HG02970 (cell line): ENCODE measurements around the gene PEAK1.
A peak's percentile ranks its signal among the peaks of the same experiment; 100 is the strongest.
"Not testable (repeated sequence)": the region's sequence is repeated elsewhere in the genome, so short reads cannot be mapped to it uniquely, and the experiment has no call there.

Experiments used
- ATAC-seq: cut with Tn5 transposase; IDR thresholded peaks from one replicate; pipeline ENCODE4 v1.9.1; 2021; ENCODE audit warnings: mild to moderate bottlenecking, moderate library complexity, moderate number of reproducible peaks; ENCODE audit not compliant: unreplicated experiment, low FRiP score

PEAK1 gene

DNA sequence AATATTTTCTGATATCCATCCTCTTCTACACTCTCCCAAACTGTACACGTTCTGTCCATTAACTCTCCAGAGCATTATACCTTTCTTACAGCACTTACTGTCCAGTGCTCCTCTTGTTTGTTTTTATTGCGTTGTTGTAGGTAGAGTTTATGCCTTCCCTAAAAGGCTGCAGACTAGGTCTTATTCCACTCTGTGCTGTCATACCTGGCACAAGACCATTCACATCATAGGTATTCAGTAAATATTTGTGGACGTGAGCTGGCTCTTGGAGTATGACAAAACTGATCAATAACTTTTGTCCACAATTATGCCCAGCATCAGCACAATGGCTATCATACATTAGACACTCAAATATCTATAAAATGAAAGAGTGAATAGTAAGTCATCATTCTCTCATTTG is 5.2 kb upstream of the PEAK1 start:
- no peak for ATAC-seq

DNA sequence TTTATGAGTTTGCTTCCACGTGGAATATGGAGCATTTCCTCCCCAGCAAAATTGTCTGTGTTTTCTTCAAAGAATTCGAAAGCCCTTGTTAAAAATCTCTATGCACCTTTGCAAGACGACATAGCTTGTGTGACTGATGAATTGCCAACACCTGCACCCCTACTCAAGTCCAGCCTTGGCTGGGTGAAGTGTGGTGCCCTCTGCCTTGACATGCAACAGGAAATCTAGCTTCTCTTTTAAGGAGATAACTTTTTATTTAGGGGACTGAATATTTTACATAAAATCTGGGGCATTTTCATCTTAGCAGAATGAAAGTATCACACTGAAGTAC is 1.4 kb upstream of the PEAK1 start:
- ATAC-seq: no peak

DNA sequence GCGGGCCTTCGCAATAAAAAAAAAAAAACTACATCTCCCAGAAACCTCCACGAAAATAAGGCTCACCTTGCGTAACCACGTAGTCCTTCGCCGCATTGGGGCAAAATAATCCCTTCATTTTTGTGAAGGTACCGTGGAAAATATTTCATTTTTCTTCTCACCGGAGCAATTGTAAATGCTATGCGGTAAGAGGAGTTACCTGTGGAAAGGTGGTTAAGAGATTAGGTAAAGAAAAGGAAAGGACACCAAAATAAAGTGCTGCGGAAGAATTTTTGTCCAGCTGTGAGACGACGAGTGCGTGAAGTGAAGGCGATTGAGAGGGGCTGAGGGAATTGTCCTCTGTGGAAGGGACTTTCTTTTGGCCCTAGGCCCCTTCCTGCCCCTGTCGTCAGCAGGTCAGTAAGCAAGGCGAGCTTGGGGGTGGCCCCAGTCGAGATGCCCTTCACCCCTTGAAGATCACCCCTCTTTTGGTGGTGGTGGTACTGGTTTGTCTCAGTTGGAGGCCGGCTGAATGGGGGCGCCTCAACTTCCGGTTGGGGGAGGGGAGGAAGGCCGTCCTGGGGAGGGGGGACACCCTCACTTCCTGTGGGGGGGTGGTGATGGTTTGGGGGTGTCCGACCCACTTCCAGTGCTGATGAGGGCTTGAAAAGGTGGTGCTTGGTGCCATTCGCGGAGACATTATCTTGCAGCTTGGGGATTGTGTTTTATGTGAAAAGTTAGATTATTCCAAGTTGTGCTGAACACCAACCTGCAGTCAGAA is 886 bp upstream of the PEAK1 start, which contains the start of gene HMG20A:
HMG20A (plus strand) TSS at position 279 of the 760 bp plus-strand sequence. CDS start 37,520 bp downstream, outside the sequence.
- peak; percentile 32 for ATAC-seq

DNA sequence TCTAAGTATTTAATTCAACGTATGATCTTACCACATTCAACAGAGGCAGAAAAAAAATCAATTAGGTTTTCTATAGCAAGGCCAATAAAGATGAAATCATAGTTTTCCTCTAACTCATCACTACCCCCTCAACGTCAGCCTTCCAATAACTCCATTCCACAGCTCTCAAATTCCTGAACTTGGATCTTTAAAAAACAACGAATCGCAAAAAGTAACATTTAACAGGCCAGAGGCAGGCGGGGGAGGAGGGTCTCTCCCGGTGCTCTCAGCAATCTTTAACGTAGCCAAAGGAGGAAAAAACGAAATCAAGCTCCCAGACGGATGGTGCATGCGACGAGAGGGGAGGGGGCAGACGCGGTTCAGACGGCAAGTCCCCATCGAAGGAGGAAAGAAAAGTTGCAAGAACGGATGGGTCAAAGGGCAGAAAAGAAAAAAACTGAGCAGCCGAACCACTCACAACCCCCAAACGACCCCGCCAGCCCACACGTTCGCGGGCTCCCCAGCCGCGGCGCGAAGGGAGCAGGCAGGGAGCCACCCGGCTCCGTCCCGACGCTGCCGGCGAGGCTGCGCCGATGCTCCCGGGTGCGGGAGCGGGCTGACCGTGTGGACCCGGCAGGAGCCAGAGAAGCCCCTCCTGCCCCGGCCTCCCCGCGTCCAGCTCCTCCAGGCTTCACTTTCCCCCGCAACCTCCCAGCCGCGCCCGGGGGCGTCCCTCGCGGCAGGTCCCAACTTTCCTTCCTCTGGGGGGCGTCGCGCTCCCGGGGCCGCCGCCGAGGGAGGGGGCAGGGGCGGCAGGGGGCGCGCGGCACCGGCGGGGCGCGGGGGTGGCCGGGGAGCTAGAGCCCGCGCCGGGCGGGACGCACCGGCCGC is 703 bp downstream of the PEAK1 start:
- peak; percentile 27 for ATAC-seq

DNA sequence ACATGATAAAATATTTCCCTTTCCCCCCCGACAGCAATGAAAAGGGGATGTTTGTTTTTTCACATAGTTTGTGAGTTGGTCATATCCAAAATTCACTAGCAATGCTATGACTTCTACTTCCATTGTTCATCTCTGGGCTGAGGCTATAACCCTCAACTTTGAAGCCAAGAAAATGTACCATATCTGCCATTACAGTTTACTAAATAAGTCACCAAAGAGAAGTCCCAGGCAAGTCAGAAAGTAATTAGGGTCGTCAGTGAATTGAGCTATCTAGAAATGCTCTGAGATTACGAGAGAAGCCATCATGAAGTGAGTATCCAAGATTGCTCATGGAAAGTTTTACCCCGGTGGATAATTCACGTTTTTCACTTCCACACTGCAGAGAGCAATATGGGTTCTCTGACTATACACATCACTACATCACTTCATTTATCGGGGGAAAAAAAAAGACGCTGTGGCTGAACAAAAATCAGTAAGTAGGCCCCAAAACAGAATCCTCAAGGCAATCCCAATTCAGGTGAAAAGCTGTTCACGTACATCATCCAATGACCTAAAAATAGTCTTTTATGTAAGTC is 1.4 kb downstream of the PEAK1 start:
- no peak for ATAC-seq

DNA sequence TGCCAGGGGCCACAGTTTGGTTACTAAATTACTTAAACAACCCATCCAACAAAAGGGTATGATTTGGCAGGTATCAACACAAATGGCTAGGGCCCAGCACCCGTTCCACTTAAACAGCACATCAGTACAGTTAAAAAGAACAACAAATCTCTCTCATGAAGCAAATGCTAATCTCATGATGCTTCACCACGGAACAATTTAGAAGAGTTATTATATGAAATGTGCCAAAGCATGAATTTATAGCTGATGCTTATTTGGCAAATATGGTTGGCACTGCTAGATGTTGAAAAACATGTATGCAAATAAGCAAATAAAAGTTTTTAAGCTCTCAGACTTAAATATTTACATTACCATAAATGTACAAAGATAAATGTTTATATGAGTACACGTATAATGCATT is 2.3 kb downstream of the PEAK1 start:
- ATAC-seq: no peak

DNA sequence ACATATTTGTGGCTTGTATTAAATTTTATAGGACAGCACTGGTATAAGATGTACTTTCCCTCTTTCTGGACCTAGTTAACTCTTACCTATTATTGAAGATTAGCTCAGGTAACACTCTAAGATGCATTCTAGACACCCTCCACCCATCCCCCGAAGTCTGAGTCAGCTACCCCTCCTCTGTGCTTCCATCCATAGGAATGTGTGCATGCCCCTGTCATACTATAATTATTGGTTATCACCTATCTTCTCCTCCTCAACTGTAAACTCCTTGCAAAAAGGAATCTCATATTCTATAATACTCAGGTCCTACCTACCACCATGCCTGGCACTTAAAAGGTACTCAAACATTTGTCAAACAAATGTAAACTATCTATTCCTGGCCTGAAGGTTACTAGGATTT is 3.0 kb downstream of the PEAK1 start:
- no peak for ATAC-seq

DNA sequence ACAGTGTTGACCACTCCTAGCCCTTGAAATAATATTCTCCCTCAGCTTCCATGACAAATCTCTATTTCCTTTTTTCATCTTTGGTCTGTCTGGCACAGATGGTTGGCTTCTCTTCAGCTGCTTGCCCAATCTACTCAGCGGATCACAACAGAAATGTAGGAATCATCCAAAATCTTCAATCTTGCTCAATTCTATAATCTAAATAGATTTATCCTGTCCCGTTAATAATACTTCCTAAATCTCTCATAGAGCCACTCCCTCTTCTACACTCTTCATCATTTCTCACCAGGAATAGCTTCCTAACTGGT is 3.8 kb downstream of the PEAK1 start:
- ATAC-seq: no peak

DNA sequence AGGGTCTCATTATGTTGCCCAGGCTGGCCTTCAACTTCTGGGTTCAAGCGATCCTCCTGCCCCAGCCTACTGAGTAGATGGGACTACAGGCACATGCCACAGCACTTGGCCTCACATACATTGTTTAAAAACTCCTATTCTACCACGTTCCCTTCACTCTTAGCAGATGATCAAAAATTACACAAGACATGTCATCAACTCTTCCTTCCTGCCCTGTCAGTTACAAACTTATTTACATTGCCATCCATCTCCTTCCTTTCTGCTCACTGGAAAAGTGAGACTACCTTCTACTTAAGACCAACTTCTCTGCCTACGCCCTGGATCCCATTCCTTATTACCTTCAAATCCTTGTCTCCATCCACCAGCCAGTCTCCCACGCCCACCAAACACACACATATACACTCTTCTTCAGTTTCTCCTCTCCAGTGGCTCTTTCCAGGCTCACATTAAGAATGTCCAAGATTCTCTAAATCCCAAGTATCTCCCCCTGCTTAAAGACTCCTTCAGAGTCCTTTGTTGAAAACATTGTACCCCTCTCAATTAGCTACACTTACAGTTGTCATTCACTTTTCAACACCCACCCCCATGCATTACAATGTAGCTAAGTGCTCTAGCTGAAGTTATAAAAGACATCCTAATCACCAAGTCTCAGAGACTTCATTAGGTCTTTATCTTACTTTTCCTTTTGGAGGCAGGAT is 4.3 kb downstream of the PEAK1 start:
- no peak for ATAC-seq

DNA sequence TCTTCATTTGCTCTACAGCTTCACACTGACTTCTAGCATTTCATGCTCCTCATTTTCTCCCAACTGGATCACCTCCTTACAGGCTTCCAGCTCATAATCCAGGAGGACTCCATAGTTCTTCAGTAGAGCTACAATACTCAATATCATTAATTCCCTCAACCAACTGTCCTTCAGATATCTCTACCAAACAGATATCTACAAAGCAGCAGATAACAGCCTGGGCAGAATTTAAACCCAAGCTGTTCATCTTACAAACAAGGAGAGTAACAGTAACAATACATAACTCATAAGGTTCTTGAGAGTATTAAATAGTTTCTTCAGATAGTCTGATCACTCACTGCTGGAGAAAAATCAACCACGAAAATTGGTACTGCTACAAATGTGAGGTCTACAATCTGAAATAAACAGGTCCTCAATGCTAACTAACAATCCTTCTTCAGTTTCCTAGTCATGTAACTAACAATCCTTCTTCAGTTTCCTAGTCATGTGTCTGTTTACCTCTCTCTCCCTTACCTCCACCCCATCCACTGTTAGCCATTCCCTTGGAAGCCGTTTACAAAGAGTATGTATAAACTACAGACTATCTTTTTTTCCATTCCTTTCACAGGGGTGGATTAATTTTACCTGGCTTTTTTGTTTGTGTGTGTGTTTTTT is 5.0 kb downstream of the PEAK1 start:
- no peak for ATAC-seq

DNA sequence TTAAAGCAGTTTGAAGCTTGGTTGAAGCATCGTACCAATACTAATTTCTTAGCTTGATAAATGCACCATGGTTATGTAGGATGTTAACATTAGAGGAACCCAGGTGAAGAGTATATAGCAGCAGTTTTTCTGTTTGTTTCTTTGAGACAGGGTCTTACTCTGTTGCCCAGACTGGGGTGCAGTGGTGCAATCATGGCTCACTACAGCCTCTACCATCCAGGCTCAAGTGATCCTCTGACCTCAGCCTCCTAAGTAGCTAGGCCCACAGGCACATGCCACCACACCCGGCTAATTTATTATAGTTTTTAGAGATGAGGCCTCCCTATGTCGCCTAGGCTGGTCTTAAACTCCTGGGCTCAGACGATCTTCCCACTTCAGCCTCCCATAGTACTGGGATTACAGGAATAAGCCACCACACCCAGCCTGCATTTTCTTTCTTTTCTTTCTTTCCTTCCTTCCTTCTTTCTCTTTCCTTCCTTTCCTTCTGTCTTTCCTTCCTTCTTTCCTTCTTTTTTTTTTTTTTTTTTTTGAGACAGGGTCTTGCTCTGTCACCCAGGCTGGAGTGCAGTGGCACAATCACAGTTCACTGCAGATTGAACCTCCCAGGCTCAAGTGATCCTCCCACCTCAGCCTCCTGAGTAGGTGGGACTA is 6.1 kb downstream of the PEAK1 start:
- ATAC-seq: no peak

DNA sequence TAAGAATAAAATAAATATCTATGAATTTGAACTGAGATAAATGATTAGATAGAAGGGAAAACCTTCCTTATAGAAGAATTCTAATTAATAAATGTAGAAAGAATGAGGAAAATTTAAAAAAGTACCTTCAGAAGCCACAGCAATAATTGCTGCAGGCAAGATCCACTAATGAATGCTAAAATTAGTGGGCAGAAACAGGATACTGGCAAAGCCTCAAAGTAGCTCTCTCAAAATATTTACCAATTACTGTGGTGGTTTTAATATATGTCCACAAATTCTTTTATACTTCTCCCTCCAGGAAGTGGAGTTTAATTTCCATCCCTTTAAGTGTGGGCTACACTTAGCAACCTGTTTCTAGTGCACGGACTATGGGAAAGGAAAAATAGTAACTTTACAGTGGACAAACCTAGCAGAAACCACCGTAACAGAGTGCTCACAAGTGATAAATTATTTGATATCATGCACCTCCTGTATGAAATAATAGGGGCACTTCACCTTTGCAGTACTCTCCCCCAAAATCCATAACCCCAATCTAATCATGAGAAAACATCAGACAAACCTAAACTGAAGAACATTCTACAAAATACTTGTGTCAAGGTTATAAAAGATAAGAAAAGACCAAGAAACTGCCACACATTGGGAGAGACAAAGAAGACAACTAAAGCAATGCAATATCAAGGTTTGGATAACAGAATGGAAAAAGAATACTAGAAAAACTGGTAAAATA is 6.8 kb downstream of the PEAK1 start:
- ATAC-seq: no peak

DNA sequence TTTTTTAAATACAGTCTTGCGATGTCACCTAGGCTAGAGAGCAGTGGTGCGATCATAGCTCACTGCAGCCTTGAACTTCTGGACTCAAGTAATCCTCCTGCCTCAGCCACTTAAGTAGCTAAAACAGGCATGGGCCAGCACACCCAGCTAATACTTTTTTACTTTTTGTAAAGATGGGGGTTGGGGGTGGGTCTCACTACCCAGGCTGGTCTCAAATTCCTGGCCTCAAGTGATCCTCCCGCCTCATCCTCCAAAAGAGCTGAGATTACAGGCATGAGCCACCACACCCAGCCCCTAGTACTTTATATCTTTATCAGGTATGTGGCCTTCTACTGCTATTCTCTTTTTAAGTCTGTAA is 8.3 kb downstream of the PEAK1 start:
- ATAC-seq: no peak

DNA sequence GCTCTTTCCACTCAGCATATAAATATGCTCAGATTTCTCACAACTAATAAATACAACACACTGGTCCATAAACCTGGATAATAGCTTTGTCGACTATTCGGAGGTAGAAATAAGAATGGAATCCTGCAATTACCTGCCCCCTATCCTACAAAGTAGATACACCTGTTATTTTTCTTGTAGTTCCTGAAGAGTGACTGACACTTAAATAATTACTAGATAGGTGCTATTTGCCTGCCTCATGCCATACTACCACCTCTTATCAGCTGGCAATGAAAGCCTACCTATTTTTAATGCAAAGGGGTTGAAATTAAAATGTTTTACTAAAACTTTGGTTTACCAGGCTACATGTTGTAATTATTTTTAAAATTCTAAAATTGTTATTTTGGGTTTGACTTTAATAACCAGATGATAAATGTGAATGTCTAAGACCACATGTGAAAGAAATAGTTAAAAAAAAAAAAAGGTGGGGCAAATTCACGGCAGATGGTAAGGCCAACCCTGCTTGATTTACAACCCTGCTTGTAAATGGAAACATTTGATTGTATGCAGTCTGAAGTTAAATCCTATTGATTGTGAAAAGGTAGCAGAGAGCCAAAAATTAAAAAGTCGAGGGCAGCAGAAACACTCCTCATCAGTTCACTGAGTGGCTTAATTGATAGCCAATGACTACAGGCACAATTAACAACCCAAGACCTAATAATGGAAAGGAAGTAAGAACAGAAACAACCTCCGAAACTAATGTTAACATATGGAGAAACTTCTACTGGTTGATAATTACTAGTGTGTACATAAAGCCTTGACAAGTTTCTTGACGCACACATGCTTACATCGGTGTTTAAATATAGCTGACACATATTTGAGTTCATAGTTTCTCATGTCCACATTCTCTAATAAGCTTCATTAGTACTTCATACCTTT is 8.9 kb downstream of the PEAK1 start:
- ATAC-seq: no peak

DNA sequence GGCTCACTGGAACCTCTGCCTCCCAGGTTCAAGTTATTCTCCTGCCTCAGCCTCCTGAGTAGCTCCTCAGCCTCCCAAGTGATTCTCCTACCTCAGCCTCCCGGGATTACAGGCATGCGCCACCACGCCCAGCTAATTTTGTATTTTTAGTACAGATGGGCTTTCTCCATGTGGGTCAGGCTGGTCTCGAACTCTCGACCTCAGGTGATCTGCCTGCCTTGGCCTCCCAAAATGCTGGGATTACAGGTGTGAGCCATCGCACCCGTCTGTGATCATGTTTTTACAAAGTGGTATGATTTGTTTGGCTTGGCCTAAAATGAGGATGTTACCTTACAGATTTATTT is 9.8 kb downstream of the PEAK1 start:
- not testable (repeated sequence) for ATAC-seq

DNA sequence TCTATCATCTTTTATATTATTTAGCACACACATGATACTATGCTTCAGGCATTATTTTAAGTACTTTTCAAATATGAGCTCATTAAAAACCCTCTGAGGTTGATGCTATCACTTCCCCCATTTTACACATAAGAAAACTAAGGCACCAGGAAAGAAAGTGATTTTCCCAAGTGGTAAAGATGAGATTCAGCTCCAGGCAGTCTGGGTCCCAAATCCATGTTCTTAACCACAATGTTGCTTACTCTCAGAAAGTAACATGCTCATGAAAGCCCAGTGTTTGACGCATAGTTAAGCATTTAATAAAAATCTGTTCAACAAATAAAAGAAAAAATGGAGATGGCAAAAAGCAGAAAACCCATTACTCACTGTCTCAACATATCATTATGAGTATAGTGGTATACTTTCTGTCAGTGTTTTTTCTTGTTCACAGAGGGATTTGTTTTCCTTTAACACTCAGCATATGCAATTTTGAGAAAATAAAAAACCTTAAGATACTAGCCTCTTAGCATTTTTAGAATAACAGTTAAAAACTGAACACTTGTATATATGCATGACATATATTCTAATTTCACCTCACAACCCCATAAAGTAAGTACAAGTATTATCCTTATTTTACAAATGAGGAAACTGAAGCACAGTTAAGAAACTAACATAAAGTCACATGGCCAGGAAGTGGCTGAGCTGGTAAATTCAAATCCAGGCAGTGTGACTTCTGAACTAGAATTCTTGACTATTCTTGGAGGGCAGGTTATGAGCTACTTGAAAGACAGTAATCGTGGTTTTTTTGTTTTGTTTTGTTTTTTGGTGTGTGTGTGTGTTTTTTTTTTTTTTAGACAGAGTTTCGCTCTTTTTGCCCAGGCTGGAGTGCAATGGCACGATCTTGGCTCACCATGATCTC is 10.4 kb downstream of the PEAK1 start:
- ATAC-seq: peak; percentile 44

DNA sequence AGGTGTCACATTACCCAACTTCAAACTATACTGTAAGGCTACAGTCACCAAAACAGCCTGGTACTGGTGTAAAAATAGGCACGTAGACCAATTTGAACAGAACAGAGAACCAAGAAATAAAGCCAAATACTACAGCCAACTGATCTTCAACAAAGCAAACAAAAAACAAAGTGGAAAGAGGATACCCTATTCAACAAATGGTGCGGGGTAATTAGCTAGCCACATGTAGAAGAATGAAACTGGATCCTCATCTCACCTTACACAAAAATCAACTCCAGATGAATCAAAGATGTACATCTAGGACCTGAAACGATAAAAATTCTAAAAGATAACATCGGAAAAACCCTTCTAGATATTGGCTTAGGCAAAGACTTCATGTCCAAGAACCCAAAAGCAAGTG is 13.1 kb downstream of the PEAK1 start:
- no peak for ATAC-seq
